H9 (cell line): Measurements from ENCODE around the gene CCDC138. TPM values are rescaled to one million over a fixed set of nuclear protein-coding genes. Genes with fewer than 3 reads are reported as not detected.

Experiments used
- DNase-seq: peaks from one replicate; pipeline ENCODE4 v3.0.0-alpha.2; 2017
- H2AFZ ChIP-seq: one replicate; pipeline ENCODE4 v1.6.1; 2013; ENCODE audit warnings: mild to moderate bottlenecking, low read length, control low read depth, moderate library complexity
- H2AK5ac ChIP-seq: 2 replicates; pipeline ENCODE4 v1.6.1; 2013; ENCODE audit warnings: low read length, control low read depth, mixed read lengths; ENCODE audit not compliant: insufficient read length
- H2BK120ac ChIP-seq: one replicate; pipeline ENCODE4 v1.6.1; 2013; ENCODE audit warnings: low read depth, mild to moderate bottlenecking, low read length, control low read depth, inconsistent platforms; ENCODE audit not compliant: poor library complexity, severe bottlenecking
- H2BK12ac ChIP-seq: 2 replicates; pipeline ENCODE4 v1.6.1; 2013; ENCODE audit warnings: low read length, control low read depth, mixed read lengths, low read depth; ENCODE audit not compliant: insufficient read length
- H2BK15ac ChIP-seq: 2 replicates; pipeline ENCODE4 v1.6.1; 2013; ENCODE audit warnings: low read depth, low read length, control low read depth
- H2BK20ac ChIP-seq: one replicate; pipeline ENCODE4 v1.6.1; 2013; ENCODE audit warnings: low read depth, mild to moderate bottlenecking, low read length, control low read depth, inconsistent platforms; ENCODE audit not compliant: poor library complexity, severe bottlenecking
- H2BK5ac ChIP-seq: 2 replicates; pipeline ENCODE4 v1.6.1; 2013; ENCODE audit warnings: low read length, control low read depth, mixed read lengths; ENCODE audit not compliant: insufficient read length
- H3K14ac ChIP-seq: 2 replicates; pipeline ENCODE4 v1.6.1; 2013; ENCODE audit warnings: low read length, control low read depth; ENCODE audit not compliant: insufficient read depth
- H3K18ac ChIP-seq: 2 replicates; pipeline ENCODE4 v1.6.1; 2013; ENCODE audit warnings: low read depth, mild to moderate bottlenecking, mixed read lengths, low read length, control low read depth; ENCODE audit not compliant: insufficient read length
- H3K23ac ChIP-seq: 2 replicates; pipeline ENCODE4 v1.6.1; 2013; ENCODE audit warnings: low read length, control low read depth, mixed read lengths, low read depth; ENCODE audit not compliant: insufficient read length
- H3K23me2 ChIP-seq: 2 replicates; pipeline ENCODE4 v1.6.1; 2013; ENCODE audit warnings: low read depth, mild to moderate bottlenecking, mixed read lengths, low read length, control low read depth; ENCODE audit not compliant: insufficient read length, poor library complexity, severe bottlenecking
- H3K27ac ChIP-seq: 2 replicates; pipeline ENCODE4 v1.5.1; 2013; ENCODE audit warnings: low read length, control low read depth, mixed read lengths, low read depth; ENCODE audit not compliant: insufficient read length
- H3K27me3 ChIP-seq: 2 replicates; pipeline ENCODE4 v1.6.1; 2013; ENCODE audit warnings: low read length, control low read depth, inconsistent platforms; ENCODE audit not compliant: insufficient read depth
- H3K4ac ChIP-seq: 2 replicates; pipeline ENCODE4 v1.6.1; 2013; ENCODE audit warnings: low read depth, mild to moderate bottlenecking, control low read depth, inconsistent platforms, low read length, moderate library complexity
- H3K4me1 ChIP-seq: 2 replicates; pipeline ENCODE4 v1.6.1; 2013; ENCODE audit warnings: low read length, control low read depth, inconsistent platforms; ENCODE audit not compliant: insufficient read depth
- H3K4me2 ChIP-seq: 2 replicates; pipeline ENCODE4 v1.6.1; 2013; ENCODE audit warnings: low read length, control low read depth, mixed read lengths; ENCODE audit not compliant: insufficient read length, insufficient read depth
- H3K56ac ChIP-seq: 2 replicates; pipeline ENCODE4 v1.6.1; 2013; ENCODE audit warnings: low read depth, mild to moderate bottlenecking, mixed read lengths, low read length, control low read depth; ENCODE audit not compliant: insufficient read length
- H3K79me1 ChIP-seq: 2 replicates; pipeline ENCODE4 v1.6.1; 2013; ENCODE audit warnings: low read depth, mild to moderate bottlenecking, moderate library complexity, low read length, control low read depth, inconsistent platforms; ENCODE audit not compliant: insufficient read depth, poor library complexity, severe bottlenecking
- H3K79me2 ChIP-seq: 2 replicates; pipeline ENCODE4 v1.6.1; 2013; ENCODE audit warnings: low read length, control low read depth, inconsistent platforms; ENCODE audit not compliant: insufficient read depth
- H3K9ac ChIP-seq: 2 replicates; pipeline ENCODE4 v1.6.1; 2013; ENCODE audit warnings: low read length, control low read depth, mixed read lengths; ENCODE audit not compliant: insufficient read length; ENCODE audit errors: extremely low read depth
- H3K9me3 ChIP-seq: one replicate; pipeline ENCODE4 v1.6.1; 2013; ENCODE audit warnings: low read depth, low read length, inconsistent platforms; ENCODE audit not compliant: control insufficient read depth
- H3T11ph ChIP-seq: one replicate; pipeline ENCODE4 v1.6.1; 2013; ENCODE audit warnings: mild to moderate bottlenecking, low read length, control low read depth, inconsistent platforms
- H4K20me1 ChIP-seq: one replicate; pipeline ENCODE4 v1.6.1; 2013; ENCODE audit not compliant: control insufficient read depth, insufficient read length, insufficient read depth
- H4K5ac ChIP-seq: 2 replicates; pipeline ENCODE4 v1.6.1; 2013; ENCODE audit warnings: low read depth, mild to moderate bottlenecking, mixed read lengths, low read length, control low read depth; ENCODE audit not compliant: insufficient read length
- H4K8ac ChIP-seq: replicated peaks from 2 replicates; pipeline ENCODE4 v1.6.1; 2013; ENCODE audit warnings: low read length, control low read depth, mixed read lengths, low read depth; ENCODE audit not compliant: insufficient read length
- H4K91ac ChIP-seq: 2 replicates; pipeline ENCODE4 v1.6.1; 2013; ENCODE audit warnings: low read depth, mild to moderate bottlenecking, moderate library complexity, mixed read lengths, low read length, control low read depth; ENCODE audit not compliant: insufficient read length
- H3K27ac Mint-ChIP-seq, 3 experiments: 2 replicates in 2 of 3; 3 replicates in 1 of 3; pipeline ENCODE4 v1.8.0; 2020 to 2021; ENCODE audit warnings: mixed read lengths in 3 of 3, mild to moderate bottlenecking in 1 of 3, moderate library complexity in 1 of 3
- H3K27me3 Mint-ChIP-seq: 2 replicates; pipeline ENCODE4 v1.8.0; 2021; ENCODE audit warnings: low read depth, mild to moderate bottlenecking, moderate library complexity, mixed read lengths
- H3K36me3 Mint-ChIP-seq, 3 experiments: 2 replicates in 2 of 3; 3 replicates in 1 of 3; pipeline ENCODE4 v1.8.0; 2020 to 2021; ENCODE audit warnings: low read depth in 3 of 3, mixed read lengths in 3 of 3; ENCODE audit not compliant: insufficient read depth in 1 of 3
- H3K4me1 Mint-ChIP-seq, 2 experiments: 2 replicates each; pipeline ENCODE4 v1.8.0; 2020; ENCODE audit warnings: mixed read lengths in 2 of 2
- H3K4me3 Mint-ChIP-seq, 2 experiments: 2 replicates in 1 of 2; 3 replicates in 1 of 2; pipeline ENCODE4 v1.8.0; 2020 to 2021; ENCODE audit warnings: mild to moderate bottlenecking in 2 of 2, mixed read lengths in 2 of 2, moderate library complexity in 1 of 2
- H3K9me3 Mint-ChIP-seq, 2 experiments: 2 replicates in 1 of 2; 3 replicates in 1 of 2; pipeline ENCODE4 v1.8.0; 2020; ENCODE audit warnings: mild to moderate bottlenecking in 2 of 2, mixed read lengths in 2 of 2, moderate library complexity in 1 of 2
- WGBS: extraction: QIAGEN DNeasy Blood & Tissue Kit; methylation state at CpG from one replicate; pipeline ENCODE4 v1.1.7; 2013; ENCODE audit warnings: missing lambda C conversion rate, low lambda C conversion rate, mixed read lengths; ENCODE audit not compliant: insufficient read length; ENCODE audit errors: extremely low coverage; 5-methylcytosine and 5-hydroxymethylcytosine counted together
- total RNA-seq: library from RNA; stranded (reverse); gene quantifications from 2 replicates; pipeline ENCODE4 v1.2.1, GENCODE V29; 2021
- TF ChIP-seq, protein P1 (sequence below): fragments of 200-600 bp; sonication (generic); conservative IDR thresholded peaks from 3 replicates; pipeline ENCODE4 v1.8.0; 2021; ENCODE audit warnings: antibody characterized with exemption, mild to moderate bottlenecking

The CCDC138 gene
- total RNA-seq, 1 experiment from 2014 or later = 32.7 TPM

DNA sequence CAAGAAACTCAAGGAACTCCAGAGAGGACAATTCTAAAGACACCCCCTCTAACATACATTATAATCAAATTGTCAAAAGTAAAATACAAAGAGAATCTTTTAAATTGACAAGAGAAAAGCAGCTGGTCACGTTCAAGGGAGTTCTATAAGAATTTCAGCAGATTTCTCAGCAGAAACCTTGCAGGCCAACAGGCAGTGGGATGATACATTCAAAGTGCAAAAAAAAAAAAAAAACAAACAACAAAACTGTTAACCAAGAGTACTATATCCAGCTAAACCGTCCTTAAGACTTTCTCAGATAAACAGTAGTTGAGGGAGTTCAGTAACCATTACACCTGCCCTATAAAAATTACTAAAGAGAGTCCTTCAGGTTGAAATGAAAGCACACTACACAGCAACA lies 33.9 kb downstream of the CCDC138 start:
- Mint-ChIP-seq H3K27me3 (no peaks in the 10 kb centered on the region), H3K9me3 (no peaks in the 10 kb centered on the region; a peak in 1 of 5 replicates), H3K27ac (no peak overlapping the region), H3K36me3 (peaks cover 27 to 69% (median 33%) of the 10 kb centered on the region in 3 experiments; a peak in 6 of 7 replicates), H3K4me1 (no peaks in the 10 kb centered on the region; a peak in 1 of 4 replicates), H3K4me3 (no peak overlapping the region)
- no peak overlapping the region for H3T11ph ChIP-seq
- no peak overlapping the region for H3K56ac ChIP-seq
- H3K14ac ChIP-seq = no peak overlapping the region
- H2BK15ac ChIP-seq = no peak overlapping the region
- H3K23me2 ChIP-seq = no peaks in the 10 kb centered on the region
- no CpG with 5 or more reads among the region's 2 CpGs for WGBS
- no peak overlapping the region for H4K5ac ChIP-seq
- H3K27ac ChIP-seq = no peak overlapping the region
- no peak overlapping the region for H3K9ac ChIP-seq
- no peak for DNase-seq
- no peak overlapping the region for H3K4ac ChIP-seq
- no peaks in the 10 kb centered on the region for H4K20me1 ChIP-seq
- no peaks in the 10 kb centered on the region for H3K4me1 ChIP-seq
- no peak overlapping the region for H3K18ac ChIP-seq
- H2AK5ac ChIP-seq = no peak overlapping the region
- H3K9me3 ChIP-seq = no peaks in the 10 kb centered on the region
- H2AFZ ChIP-seq = no peak overlapping the region
- no peaks in the 10 kb centered on the region for H3K79me2 ChIP-seq
- H2BK12ac ChIP-seq = no peak overlapping the region
- H4K91ac ChIP-seq = no peak overlapping the region
- H3K4me2 ChIP-seq = no peak overlapping the region
- no peaks in the 10 kb centered on the region for H3K27me3 ChIP-seq
- no peaks in the 10 kb centered on the region for H3K79me1 ChIP-seq
- no peak overlapping the region for H3K23ac ChIP-seq
- H4K8ac ChIP-seq = no peak overlapping the region
- H2BK120ac ChIP-seq = no peak overlapping the region
- TF ChIP-seq, protein P1, sequence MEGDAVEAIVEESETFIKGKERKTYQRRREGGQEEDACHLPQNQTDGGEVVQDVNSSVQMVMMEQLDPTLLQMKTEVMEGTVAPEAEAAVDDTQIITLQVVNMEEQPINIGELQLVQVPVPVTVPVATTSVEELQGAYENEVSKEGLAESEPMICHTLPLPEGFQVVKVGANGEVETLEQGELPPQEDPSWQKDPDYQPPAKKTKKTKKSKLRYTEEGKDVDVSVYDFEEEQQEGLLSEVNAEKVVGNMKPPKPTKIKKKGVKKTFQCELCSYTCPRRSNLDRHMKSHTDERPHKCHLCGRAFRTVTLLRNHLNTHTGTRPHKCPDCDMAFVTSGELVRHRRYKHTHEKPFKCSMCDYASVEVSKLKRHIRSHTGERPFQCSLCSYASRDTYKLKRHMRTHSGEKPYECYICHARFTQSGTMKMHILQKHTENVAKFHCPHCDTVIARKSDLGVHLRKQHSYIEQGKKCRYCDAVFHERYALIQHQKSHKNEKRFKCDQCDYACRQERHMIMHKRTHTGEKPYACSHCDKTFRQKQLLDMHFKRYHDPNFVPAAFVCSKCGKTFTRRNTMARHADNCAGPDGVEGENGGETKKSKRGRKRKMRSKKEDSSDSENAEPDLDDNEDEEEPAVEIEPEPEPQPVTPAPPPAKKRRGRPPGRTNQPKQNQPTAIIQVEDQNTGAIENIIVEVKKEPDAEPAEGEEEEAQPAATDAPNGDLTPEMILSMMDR = no peak
- H2BK20ac ChIP-seq = no peak overlapping the region
- no peak overlapping the region for H2BK5ac ChIP-seq
